SK-N-MC (cell line): Measurements from ENCODE around the gene SHANK3.

Experiments
- EZH2 ChIP-seq: fragments of 200-600 bp; sonication (generic); IDR thresholded peaks from one replicate; pipeline ENCODE4 v1.6.1; 2017; ENCODE audit warnings: antibody characterized with exemption
- POLR2AphosphoS5 ChIP-seq: IDR thresholded peaks from 2 replicates; pipeline ENCODE4 v1.6.1; 2012; ENCODE audit warnings: mild to moderate bottlenecking, low read depth, low read length, borderline replicate concordance

GRCh38 chr22:50678651-50679521, 6.3 kb downstream of the SHANK3 start:
- TF ChIP-seq EZH2 (no peak), POLR2AphosphoS5 (no peak)
